ENCODE data around the gene PLEKHA7. TPM values are rescaled to one million over a fixed set of nuclear protein-coding genes. Genes with fewer than 3 reads are reported as not detected.

Gene PLEKHA7
- total and polyA plus RNA-seq, 2 of the 4 experiments (the other 2 are of a cell fraction) = 0.12 TPM; not detected in 1

- dilution Hi-C loops (cut with HindIII; ENCODE audit: low sequenced_read_pairs, unreplicated experiment) (no loop called here), in situ Hi-C loops (cut with MboI; ENCODE audit: low sequenced_read_pairs) (no loop called here), intact Hi-C loops (cut with micrococcal nuclease) (no loop called here)
- ATAC-seq (ENCODE audit: low read depth) (peak; percentile 50), DNase-seq (peak; percentile 24)
- Histone ChIP-seq H2BK15ac (ENCODE audit: low read depth, low read length) (no peak overlapping the region), H2AK5ac (ENCODE audit: low read depth, low read length) (no peak overlapping the region), H2BK120ac (ENCODE audit: low read depth, low read length) (no peak overlapping the region), H3K4me2 (ENCODE audit: low read depth, low read length) (peak overlapping the region; percentile 32; the same call in 1 of the 2 replicates), H4K8ac (ENCODE audit: low read depth in 2 of 2, low read length in 2 of 2) (no peak overlapping the region), H3K36me3 (ENCODE audit: control insufficient read depth, insufficient read depth, low read length) (no peaks in the 10 kb centered on the region), H3K4me1 (ENCODE audit: control insufficient read depth, insufficient read depth, low read length) (peaks cover 2% of the 10 kb centered on the region; the same call in 1 of the 2 replicates), H3K27me3 (ENCODE audit: control insufficient read depth, insufficient read depth, low read length) (peaks cover 19% of the 10 kb centered on the region), H3K9ac (ENCODE audit: low read depth, low read length) (no peak overlapping the region), H3K27ac (ENCODE audit: insufficient read depth, low read length) (no peak overlapping the region), H2AFZ (replicated peaks; ENCODE audit: low read length, poor library complexity) (no peak overlapping the region), H3K4me3 (ENCODE audit: insufficient read depth, low read depth, low read length) (no peak overlapping the region), H4K91ac (ENCODE audit: insufficient read depth, low read depth, low read length) (no peak overlapping the region), H3K9me3 (ENCODE audit: control insufficient read depth, insufficient read depth, low read length) (no peaks in the 10 kb centered on the region), H3K9me1 (ENCODE audit: insufficient read depth, low read length) (no peaks in the 10 kb centered on the region; the same call in 1 of the 2 replicates), H3K18ac (ENCODE audit: low read depth, low read length) (no peak overlapping the region), H2BK5ac (ENCODE audit: low read depth, low read length, poor library complexity, severe bottlenecking) (no peak overlapping the region), H3K79me1 (ENCODE audit: low read depth in 1 of 2, low read length in 2 of 2) (no peaks in the 10 kb centered on the region), H3K23ac (ENCODE audit: low read depth, low read length) (no peak overlapping the region; the same call in 1 of the 2 replicates), H4K5ac (ENCODE audit: low read depth, low read length) (no peak overlapping the region), H3K4ac (ENCODE audit: low read depth, low read length) (no peak overlapping the region), H4K20me1 (ENCODE audit: insufficient read depth, low read length) (no peaks in the 10 kb centered on the region), H2BK20ac (ENCODE audit: low read depth, low read length) (no peak overlapping the region), H3K56ac (ENCODE audit: extremely low read depth, insufficient read depth, low read length) (no peak overlapping the region), H2AK9ac (replicated peaks; ENCODE audit: low read depth, low read length, poor library complexity) (no peak overlapping the region), H3K14ac (replicated peaks; ENCODE audit: low read depth, low read length) (no peak overlapping the region)
- BruUV-seq (replicated peaks) = no TSS peak
- ChIA-PET POLR2A (ENCODE audit: unreplicated experiment) (no interaction called here), CTCF (interaction anchor here (1.0 to 1.1 kb wide), 2 partner anchors 20 to 22 kb away, joined by 3 read pairs; no protein-coding TSS in a partner anchor)
- TF ChIP-seq POLR2A (IDR thresholded peaks at IDR 0.05; ENCODE audit: low read depth, low read length) = no peak
- TF ChIP-seq MAFK (IDR thresholded peaks at IDR 0.05; ENCODE audit: low read depth, low read length) = no peak
- no peak for TF ChIP-seq BHLHE40 (IDR thresholded peaks at IDR 0.05; ENCODE audit: low read depth, low read length)
- no peak for TF ChIP-seq RAD21 (IDR thresholded peaks at IDR 0.05; ENCODE audit: low read length)
- no peak for TF ChIP-seq CEBPB (IDR thresholded peaks at IDR 0.05; ENCODE audit: low read depth, low read length)
- TF ChIP-seq SMC3 (IDR thresholded peaks at IDR 0.05; ENCODE audit: low read depth, low read length) = no peak
- TF ChIP-seq RCOR1 (IDR thresholded peaks at IDR 0.05; ENCODE audit: insufficient replicate concordance, low read length) = no peak
- TF ChIP-seq CHD1 (IDR thresholded peaks at IDR 0.05; ENCODE audit: low read depth, low read length) = no peak
- TF ChIP-seq RFX5 (IDR thresholded peaks at IDR 0.05; ENCODE audit: low read depth, low read length) = no peak
- TF ChIP-seq USF2 (IDR thresholded peaks at IDR 0.05; ENCODE audit: low read depth, low read length) = no peak
- TF ChIP-seq CTCF (conservative IDR thresholded peaks at IDR 0.05; ENCODE audit: low read depth, low read length) = no peak
- no peak for TF ChIP-seq FOS (IDR thresholded peaks at IDR 0.05; ENCODE audit: low read depth, low read length)
- no peak for TF ChIP-seq MXI1 (IDR thresholded peaks at IDR 0.05; ENCODE audit: borderline replicate concordance, low read depth, low read length)
- no peak for TF ChIP-seq NFE2L2 (IDR thresholded peaks at IDR 0.05; ENCODE audit: low read depth, low read length)
- TF ChIP-seq MAZ (IDR thresholded peaks at IDR 0.05; ENCODE audit: borderline replicate concordance, low read depth, low read length) = no peak
- TF ChIP-seq ELK1 (IDR thresholded peaks at IDR 0.05; ENCODE audit: borderline replicate concordance, low read depth, low read length) = no peak
- 8% methylated on average over 2 of the region's 8 CpGs; no CpG with 5 or more reads in 1 of the 2 experiments for WGBS, 2 experiments (ENCODE audit: extremely low coverage in 2 of 2, insufficient read length in 1 of 2)
These were observed 208.3 kb downstream of the PLEKHA7 start for GRCh38 chr11:16805938-16806337.
